HG03571 (cell line): ENCODE results near the gene ARF1.
"Not testable (repeated sequence)": the region's sequence is repeated elsewhere in the genome, so short reads cannot be mapped to it uniquely, and the experiment has no call there.

Experiments
- ATAC-seq: cut with Tn5 transposase; IDR thresholded peaks from one replicate; pipeline ENCODE4 v1.9.1; 2021; ENCODE audit not compliant: unreplicated experiment

Gene ARF1

GRCh38 chr1:228100822-228101613, 18.5 kb downstream of the ARF1 start:
- no peak for ATAC-seq

- ATAC-seq, result no peak
Observed at GRCh38 chr1:228101614-228101993, 19.1 kb downstream of the ARF1 start.

GRCh38 chr1:228101994-228102790, 19.7 kb downstream of the ARF1 start:
- peak; percentile 17 for ATAC-seq

GRCh38 chr1:228102791-228103620, 20.5 kb downstream of the ARF1 start, which contains the start of gene C1orf35:
Gene C1orf35, minus strand, starts transcription at chr1:228103325. Its CDS starts 98 bp downstream, at chr1:228103227.
- peak; percentile 64 for ATAC-seq

DNA sequence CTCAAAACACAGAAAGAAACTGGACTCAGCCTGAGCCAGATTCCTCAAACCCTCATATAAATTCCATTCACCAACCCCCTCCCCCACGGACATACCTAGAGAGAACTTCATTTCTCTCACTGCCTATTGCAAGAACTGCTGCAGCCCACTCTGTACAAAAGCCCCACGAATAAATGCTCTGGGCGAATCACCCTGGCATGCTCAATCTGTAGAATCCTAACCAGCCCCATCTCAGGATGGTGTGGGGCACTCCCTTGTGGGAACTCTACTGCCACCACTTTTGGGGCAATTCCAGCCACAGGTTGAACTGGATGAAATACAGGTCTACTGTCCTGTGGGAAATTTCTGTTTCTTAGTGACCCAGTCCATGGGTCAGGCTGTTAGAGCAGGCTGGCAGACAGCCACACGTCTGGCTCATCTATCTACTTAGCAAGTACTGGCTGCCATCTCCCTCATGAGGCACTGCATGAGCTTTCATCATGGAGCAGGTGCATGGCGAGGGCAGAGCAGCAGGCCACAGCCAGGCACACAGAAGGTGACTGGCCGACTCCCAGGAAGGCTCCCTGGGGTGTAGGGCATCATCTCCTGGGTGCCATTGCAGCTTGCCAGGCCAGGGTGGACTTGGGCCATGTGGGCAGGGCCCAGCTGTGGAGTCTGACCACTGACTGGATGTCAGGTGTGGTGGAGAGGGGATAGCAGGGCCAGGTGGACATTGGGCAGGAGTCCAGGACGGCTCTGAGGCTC, 22.2 kb downstream of the ARF1 start:
- no peak for ATAC-seq

DNA sequence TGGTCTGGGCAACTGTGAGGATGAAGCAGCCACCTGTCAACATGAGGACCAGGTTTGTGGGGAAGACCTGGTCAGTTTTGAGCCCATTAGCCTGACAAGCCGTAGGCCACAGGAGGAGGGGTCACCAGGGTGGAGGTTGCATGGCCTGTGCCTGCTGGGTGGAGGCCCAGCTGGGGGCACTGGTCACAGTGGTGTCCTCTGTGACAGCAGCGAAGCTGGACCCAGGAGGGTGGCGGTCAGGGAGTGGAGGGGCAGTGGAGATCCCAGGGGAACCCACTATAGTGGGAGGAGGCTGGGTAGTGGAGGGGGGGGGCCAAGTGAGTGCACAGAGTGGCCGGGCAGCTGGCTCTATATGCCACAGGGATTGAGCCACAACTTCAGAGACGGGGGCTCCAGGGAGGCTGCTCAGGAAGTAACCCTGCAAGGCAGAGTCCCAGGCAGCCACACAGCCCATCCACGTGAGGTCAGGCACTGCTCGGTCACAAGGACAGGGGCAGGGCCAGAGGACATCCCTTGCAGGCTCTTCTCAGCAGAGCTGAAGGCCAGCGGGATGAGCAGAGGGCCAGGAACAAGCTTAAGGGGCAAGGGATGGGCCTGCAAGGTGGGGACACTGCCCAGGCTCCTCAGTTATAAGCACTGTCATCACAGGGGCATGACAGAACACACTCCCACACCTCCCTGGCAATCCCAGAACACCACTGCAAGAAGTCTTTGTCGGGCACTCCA, 22.9 kb downstream of the ARF1 start:
- ATAC-seq, result no peak

- no peak for ATAC-seq
Observed at GRCh38 chr1:228105996-228106799, 23.7 kb downstream of the ARF1 start.

DNA sequence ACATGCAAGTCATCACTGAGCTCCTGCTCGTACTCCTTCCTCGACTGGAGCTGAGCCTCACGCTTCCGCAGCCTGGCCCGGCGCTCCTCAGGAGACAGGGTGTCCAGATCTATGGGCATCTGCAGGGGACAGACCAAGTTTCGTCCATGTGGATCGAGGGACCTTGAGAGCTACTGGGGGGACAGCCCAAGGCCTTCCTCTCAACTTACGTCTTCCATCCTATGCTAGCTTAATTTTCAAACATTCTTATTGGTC, 24.2 kb downstream of the ARF1 start:
- no peak for ATAC-seq

DNA sequence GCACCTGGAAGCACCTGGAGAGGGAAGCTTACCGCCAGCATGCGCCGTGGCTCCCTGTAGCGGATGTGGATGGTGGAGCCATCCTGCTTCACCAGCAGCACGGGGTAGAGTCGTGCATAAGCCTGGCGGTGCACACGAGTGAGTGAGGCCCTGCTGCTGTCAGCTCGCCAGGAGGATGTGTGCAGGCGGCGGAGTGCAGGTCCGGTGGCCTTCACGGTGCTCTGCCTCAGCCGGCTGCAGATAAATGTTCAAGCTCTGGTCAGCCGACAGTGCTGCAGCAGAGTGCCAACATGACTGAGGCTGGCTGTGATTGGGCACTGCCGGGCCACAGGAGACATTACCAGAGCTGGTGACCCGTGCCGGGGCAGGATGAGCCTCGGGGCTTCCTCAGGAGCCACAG, 25.1 kb downstream of the ARF1 start:
- no peak for ATAC-seq

DNA sequence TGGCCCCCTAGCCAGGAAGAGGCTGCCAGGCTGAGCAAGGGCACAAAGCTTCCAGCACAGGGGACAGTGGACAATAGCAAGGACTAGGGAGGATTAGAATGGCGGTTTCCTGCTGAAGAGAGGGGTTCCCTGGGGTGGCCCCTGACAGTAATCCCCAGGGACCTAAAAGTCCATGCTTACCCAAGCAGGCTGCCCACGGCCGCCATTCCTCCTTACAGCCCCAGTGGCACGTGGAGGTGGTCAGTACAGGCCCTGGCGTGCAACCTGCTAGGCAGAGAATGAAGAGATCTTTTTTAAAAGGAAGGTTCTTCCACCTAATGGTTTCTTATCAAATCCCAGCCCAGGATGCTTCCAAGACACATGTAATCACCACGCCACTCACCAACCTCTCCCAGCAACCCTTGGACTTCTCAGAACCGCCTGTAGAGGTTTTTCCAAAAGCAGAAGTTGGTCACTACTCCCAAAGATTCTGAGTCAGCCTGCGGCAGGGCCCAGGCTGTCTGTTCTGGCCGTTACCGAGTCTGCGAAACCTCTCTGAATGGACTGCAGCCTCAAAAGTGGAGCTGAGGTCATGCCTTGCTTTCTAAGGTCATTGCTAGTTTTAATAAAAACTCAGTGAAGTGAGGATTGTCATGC, 25.7 kb downstream of the ARF1 start:
- no peak for ATAC-seq

GRCh38 chr1:228108742-228109072, 26.2 kb downstream of the ARF1 start:
- no peak for ATAC-seq

GRCh38 chr1:228109073-228109961, 26.8 kb downstream of the ARF1 start, which contains the start of gene MRPL55:
Gene MRPL55, minus strand, starts transcription at chr1:228109299. Its CDS starts 1,039 bp downstream, at chr1:228108260.
- peak; percentile 85 for ATAC-seq

GRCh38 chr1:228109962-228110488, 27.5 kb downstream of the ARF1 start:
- ATAC-seq, result no peak

GRCh38 chr1:228110556-228110955, 28.0 kb downstream of the ARF1 start:
- no peak for ATAC-seq

DNA sequence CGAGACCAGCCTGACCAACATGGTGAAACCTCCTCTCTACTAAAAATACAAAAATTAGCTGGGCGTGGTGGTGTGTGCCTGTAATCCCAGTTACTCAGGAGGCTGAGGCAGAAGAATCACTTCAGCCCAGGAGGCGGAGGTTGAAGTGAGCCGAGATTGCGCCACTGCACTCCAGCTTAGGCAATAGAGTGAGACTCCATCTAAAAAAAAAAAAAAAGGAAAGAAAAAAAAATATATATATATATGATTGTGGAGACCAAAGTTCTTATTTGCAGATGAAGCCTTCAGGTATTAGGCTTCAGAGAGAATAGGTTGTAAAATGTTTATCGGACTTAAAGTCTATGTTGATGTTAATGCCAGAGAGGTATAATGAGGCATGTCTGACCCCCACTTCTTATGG, 28.8 kb downstream of the ARF1 start:
- ATAC-seq, result not testable (repeated sequence)

- ATAC-seq, result no peak
Observed at GRCh38 chr1:228112167-228112566, 29.7 kb downstream of the ARF1 start.

- ATAC-seq, result no peak
Observed at GRCh38 chr1:228112617-228113016, 30.1 kb downstream of the ARF1 start.

DNA sequence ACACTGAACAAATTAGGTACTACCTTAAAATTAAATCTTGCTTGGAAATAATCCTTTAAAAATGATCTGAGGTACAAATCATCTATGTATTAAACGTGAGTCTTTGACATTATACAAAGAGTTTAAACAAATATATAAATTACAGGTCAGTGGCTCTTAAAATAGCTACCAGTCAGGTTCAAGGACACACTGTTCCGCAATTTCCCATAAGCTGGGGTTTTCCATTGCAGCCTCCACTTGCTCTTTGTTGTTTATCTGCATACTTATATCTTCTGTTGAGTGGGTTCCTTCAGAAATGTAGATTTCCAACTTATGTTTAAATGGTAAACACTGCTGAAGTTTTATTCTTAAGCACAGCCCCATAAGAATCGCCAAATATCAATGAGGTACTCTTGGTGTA, 32.3 kb downstream of the ARF1 start:
- ATAC-seq, result no peak
